ENCODE data around the gene MRPL41.
"Not testable (repeated sequence)": the region's sequence is repeated elsewhere in the genome, so short reads cannot be mapped to it uniquely, and the experiment has no call there.

The MRPL41 gene

DNA sequence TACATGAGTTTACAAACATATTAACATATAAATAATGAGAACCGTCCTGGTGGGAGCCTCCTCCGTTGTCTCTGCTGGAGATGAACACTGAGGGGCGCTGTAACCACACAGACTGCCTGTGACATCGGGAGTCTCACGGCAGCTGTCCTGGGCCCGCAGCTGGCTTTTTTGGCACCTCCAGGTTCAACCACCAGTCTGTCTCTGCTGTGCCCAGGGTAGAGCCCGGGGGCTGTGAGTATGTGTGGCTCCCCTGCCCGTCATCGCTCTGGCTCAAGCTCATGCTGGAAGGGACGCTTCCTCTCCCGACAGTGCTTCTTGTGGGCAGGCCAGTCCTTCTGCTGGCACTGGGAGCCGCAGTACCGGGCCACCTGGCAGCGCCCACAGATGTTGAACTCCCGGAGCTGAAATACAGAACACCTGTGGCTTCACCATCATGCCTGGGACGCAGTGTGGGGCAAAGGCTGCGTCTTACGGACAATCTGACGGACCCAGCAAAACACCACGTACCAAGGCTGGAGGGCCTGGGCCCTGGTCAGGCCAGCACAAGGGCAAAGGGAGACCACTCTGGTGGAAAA, 30.7 kb downstream of the MRPL41 start:
- no peak for DNase-seq (ENCODE audit: low read depth in 2 of 2)

DNA sequence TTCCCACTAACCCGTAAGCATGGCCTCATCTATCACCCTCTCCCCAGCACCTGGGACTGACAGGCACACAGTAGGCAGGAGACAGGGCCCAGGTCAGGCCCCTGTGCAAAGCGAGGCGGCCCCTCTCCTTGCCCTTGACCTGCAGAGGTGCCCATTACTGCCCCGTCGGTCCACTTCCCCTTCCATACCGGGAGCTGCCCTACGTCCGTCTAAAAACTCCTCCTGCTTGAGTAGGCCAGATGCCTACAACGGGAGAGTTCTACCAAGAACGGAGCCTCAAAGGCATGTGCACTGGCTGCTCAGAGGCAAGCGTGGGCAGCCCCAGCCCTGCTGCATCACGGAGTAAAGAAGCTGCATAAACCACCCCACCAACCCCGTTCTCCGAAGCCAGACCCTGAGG, 31.7 kb downstream of the MRPL41 start:
- no peak for DNase-seq (ENCODE audit: low read depth in 2 of 2)

DNA sequence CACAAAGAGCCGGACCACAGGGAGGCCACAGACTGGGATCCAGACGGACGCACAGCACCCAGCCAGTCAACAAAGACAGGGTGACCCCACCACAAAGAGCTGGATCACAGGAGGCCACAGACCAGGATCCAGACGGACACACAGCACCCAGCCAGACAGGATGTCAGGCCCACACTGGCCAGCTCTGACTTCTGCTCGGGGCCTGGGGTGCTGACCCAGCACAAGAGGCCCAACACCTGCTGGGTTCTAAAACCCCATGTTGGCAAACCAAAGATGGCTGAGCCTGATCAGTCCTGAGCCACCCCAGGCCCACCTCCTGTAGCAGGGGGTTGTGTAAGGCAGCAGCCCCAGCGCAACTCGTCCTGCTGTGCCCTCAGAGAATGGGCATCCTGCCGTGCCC, 32.3 kb downstream of the MRPL41 start:
- no peak for DNase-seq (ENCODE audit: low read depth in 2 of 2)

DNA sequence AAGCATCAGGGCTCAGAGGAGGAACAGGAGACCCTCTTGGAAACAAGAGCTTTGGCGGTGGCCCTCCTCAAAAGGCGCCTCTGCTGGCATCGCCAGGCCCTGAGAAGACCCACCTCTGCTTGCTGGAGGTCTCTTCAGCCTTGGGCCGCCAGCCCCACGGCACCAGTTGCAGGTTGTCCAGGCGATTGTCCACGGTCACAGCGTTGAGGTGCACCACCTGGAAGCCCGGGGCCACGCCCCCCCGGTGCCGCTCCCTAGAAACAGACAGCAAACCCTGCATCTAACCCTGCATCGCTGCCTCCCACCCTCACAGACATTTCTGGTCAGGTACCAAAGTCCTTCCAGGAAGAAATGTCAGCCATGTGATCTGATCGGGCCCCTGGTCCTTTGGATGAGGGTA, 35.2 kb downstream of the MRPL41 start:
- DNase-seq (ENCODE audit: low read depth in 2 of 2), result no peak

DNA sequence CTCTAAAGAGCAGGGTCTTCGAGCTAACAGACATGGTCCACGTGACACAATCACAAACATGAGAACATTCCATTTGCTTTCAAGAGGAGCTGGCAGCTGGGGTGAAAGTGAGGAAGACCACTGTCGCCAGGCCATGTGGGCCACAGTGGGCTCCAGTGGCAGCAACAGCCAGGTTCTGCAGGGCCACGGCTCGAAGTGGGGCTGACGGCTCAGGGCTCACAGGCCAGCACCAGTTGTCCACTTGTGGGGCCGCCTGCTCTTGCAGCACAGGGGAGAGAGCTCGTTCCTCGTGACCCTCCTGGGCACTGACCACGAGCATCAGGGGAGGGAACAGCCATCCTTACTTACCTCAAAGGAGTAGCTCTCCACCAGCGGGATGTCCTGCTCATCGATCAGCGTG, 36.6 kb downstream of the MRPL41 start:
- DNase-seq (ENCODE audit: low read depth in 2 of 2), result no peak

DNA sequence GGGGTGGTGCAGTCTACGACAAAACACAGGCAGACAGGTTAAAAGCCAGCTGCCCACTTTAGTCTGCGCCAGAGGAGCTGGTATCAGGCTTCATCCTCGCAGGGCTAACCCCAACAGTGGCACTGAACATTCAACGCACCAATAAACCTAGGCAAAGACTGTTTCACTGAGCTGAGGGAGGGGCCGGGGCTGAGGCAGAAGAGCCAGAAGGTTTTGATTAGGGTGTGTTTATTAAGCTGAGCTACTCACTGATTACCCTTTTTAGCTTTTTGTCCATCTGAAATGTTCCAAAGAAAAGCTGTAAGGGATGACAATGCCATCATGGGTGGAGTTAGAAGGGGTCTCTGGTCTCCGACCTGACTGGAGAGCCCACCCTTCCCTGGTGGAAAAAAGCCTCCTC, 37.2 kb downstream of the MRPL41 start:
- no peak for DNase-seq (ENCODE audit: low read depth in 2 of 2)

DNA sequence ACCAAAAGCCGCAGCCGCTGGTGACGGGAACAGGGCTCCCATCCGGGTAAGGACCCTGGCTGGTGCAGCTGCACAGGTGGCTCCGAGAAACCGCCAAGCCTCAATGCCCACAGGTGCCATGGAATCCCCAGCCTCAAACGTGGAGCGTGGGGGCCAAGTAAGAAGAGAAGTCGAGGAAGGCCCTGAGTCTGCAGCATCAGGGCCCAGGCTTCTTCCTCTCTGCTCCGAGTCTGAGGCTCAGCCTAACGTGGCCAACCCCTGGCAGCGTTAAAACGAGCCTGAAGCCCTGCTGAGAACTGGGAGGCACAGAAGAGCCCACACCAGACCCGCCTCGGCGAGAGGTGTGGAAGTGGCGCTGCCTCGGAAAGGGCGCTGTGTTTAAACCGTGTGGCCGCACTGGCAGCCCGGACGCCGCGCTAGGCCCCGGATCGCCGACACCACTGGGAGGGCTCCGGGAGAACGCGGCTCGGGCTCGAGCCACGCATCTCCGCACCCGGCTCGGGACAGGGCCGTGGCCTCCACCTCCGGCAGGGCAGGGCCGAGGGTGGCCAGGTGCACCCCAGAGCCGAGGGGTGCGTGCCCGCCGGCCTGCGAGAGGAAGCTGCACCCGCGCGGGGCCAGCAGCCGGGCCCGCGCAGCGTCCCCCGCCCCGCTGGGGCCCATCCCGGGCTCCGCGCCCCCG, 37.9 kb downstream of the MRPL41 start:
- no peak for DNase-seq (ENCODE audit: low read depth in 2 of 2)

DNA sequence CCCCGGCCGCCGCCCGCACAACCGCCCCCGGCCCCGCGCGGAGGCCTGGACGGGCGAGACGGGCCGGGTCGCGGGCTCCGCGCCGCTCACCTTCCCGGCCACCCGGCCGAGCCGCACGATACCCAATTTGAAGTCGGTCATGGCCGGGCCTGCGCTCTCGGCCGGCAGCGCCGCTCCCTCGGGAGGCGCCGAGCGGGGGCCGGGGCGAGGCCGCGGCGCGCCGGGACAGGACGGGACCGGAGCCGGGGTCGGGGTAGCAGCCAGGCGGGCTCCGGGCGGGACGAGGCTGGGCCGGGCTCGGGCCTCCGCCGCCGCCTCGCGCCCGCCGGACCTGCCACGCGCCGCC, 38.4 kb downstream of the MRPL41 start:
- no peak for DNase-seq (ENCODE audit: low read depth in 2 of 2)

DNA sequence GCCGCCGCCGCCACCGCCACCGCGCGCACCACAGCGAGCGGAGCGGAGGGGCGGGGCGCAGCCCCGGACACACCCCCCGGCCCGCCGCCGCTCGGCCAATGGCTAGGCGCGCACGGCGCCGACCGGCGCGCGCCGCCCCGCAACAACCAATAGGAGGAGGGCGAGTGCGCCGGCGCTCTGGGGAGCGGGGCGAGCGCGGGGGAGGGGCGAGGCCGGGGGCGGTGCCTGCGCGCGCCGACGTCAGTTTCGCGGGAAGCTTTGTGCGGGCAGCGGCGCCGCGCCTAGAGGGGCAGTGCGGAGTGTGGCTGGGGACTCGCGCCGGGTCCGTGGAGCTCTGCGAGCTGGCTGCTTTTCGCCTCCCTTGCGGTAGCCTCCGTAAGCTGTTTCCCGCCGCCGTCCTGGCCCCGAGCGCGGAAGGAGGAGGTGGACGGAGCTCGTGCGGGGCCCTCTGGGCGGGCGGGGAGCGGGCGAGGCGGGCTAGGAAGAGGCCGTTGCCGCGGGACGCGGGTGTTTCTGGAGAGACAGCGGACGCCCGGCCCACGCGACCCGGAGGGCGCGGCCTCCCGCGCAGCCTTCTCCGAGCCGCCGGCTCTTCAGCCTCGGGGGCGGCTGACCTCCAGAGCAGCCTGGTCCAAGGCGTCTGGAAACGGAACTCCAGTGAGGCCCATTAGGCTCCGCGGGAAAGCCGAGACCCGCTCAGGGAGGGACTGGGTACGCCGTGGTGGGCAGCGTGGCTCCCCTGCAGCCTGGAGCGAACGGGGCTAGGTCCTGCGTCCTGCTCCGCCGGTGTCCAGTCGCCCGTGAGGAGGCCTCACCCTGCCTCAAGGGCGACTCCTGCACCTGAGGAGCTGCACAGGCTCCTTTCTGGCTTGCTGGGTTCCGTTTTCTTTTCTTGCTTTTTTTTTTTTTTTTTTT, 39.0 kb downstream of the MRPL41 start, which contains the start of gene ZMYND19:
Gene ZMYND19, minus strand, starts transcription at position 44 of the 915 bp plus-strand sequence. CDS start 249 bp downstream, outside the sequence.
- peak; percentile 82 to 88 for DNase-seq (ENCODE audit: low read depth in 2 of 2)

DNA sequence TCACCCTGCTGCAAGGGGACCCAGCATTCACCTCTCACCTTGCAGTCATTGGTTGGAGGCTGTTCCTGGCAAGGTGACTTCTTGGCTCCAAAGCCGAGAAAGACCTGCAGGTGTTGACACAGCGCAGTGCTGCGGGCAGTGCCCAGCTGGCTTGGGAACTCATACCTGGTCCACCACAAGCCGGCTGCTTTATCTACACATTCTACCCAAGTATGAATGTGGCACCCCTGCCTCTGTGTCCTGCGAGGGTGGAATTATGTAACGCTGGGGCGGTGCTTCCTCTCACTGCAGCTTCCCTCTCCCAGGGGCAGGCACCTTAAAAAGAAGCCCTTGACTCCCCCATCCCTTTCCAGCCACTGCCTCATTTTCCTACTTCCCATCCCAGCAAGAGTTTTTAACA, 41.1 kb downstream of the MRPL41 start:
- DNase-seq (ENCODE audit: low read depth in 2 of 2), result no peak

DNA sequence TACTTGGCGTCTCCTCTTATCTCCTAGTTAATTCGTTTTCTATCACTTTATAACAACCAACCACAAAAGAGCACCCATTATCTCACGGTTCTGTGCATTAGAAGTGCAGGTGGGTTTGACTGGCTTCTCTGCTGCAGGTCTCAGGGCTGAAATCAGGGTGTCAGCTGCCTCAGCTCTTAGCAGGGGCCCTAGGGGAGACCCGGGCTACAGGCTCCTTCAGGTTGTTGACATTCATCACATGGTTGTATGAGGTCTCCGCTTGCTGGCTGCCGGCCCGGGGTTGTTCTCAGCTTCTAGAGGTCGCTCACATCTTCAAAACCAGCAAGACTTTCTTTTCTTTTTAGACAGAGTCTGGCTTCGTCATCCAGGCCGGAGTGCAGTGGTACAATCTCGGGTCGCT, 41.5 kb downstream of the MRPL41 start:
- no peak for DNase-seq (ENCODE audit: low read depth in 2 of 2)

DNA sequence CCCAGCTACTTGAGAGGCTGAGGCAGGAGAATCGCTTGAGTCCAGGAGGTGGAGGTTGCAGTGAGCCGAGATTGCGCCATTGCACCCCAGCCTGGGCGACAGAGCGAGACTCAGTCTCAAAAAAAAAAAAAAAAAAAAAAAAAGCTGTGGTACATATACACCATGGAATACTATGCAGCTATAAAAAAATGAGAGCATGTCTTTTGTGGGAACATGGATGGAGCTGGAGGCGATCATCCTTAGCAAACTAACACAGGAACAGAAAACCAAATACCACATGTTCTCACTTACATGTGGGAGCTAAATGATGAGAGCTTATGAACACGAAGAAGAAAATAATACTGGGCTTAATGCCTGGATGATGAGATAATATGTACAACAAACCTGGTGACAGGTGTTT, 44.9 kb downstream of the MRPL41 start:
- not testable (repeated sequence) for DNase-seq (ENCODE audit: low read depth in 2 of 2)

DNA sequence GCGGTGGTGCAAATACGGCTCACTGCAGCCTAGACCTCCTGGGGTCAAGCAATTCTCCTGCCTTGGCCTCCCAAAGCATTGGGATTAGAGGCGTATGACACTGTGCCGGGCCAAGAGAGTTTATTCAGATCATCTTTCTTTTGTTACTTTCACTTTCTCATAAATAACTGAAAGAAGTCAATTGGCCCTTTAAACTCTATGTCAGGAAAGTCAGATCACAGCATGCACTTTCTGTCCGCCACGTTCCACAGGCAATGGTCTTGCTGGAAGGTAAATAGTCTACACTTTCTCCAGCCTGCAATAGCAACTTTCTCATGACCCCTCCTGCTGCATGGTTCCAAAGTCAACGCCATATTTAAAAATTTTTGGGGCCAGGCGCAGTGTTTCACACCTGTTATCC, 47.3 kb downstream of the MRPL41 start:
- no peak for DNase-seq (ENCODE audit: low read depth in 2 of 2)

All from activated CD4-positive, alpha-beta T cell treated with anti-CD3 and anti-CD28 coated beads for 24 hours (primary cell).